ENCODE results near the gene SDK1. TPM values are rescaled to one million over a fixed set of nuclear protein-coding genes. Genes with fewer than 3 reads are reported as not detected.

The SDK1 gene
- total RNA-seq, 4 donors from 2014 or later = 2.5 to 12.9 (median 6.1) TPM

DNA sequence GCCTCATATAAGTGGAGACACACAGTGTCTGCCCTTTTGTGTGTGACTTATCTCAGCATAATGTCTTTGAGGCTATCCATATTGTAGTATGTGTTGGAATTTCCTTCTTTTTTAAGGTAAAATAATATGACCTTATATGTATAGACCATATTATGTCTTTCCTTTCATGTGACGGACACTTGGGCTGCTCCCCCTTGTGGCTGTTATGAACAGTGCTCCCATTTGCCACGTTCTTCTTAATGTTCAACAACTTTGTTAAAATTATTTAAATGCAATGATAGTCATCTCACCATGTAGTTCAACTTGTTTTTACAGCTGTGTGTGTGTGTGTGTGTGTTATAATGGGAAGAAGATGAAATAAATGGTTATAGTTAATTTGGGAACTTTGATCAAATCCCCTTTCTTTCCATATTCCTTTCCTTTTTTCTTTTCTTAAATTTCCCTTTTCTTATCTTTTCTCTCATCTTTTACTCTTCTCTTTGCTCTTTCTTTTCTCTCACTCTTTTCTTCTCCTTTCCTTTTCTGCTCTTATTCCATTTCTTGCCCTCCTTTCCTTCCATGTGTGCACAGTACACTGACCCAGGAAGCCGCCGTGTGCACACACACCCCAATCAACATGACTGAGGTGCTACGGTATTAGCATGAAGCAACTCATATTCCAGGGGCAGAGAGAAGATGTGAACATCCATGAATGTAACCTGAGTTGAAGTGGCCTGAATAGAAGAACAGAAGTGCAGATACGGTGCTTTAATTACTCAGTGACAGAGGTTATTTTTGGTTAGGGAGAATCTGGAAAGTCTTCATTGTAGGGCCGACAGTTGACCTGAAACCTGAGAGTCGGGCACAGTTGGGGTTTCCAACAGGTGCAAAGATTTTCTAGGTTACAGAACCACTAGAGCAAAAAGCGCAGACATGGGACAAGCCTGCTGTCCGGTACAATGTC is 596.6 kb downstream of the SDK1 start:
- Histone ChIP-seq H3K9me3 (no peaks in the 10 kb centered on the region), H3K4me3 (no peak overlapping the region), H3K36me3 (no peaks in the 10 kb centered on the region), H3K27me3 (no peaks in the 10 kb centered on the region), H3K27ac (no peak overlapping the region), H3K4me1 (peaks cover 8% of the 10 kb centered on the region)
- no peak for DNase-seq (ENCODE audit: low spot score in 2 of 2)
- 83% methylated on average over 10 of the region's 10 CpGs for WGBS
- TF ChIP-seq POLR2A (IDR thresholded peaks at IDR 0.05) = no peak
- peak; percentile 67 to 73 for TF ChIP-seq CTCF (IDR thresholded peaks at IDR 0.05)
- no peak for TF ChIP-seq EP300 (IDR thresholded peaks at IDR 0.05)
- TF ChIP-seq POLR2AphosphoS5 (IDR thresholded peaks at IDR 0.05) = no peak

GRCh38 chr7:3899559-3899991 is 598.5 kb downstream of the SDK1 start:
- TF ChIP-seq EP300 (IDR thresholded peaks at IDR 0.05) (no peak), POLR2AphosphoS5 (IDR thresholded peaks at IDR 0.05) (no peak), CTCF (IDR thresholded peaks at IDR 0.05) (no peak), POLR2A (IDR thresholded peaks at IDR 0.05) (no peak)
- WGBS = 85% methylated on average over 9 of the region's 9 CpGs
- Histone ChIP-seq H3K4me1 (peaks cover 5% of the 10 kb centered on the region), H3K27me3 (no peaks in the 10 kb centered on the region), H3K27ac (no peak overlapping the region), H3K4me3 (no peak overlapping the region), H3K9me3 (no peaks in the 10 kb centered on the region), H3K36me3 (no peaks in the 10 kb centered on the region)
- DNase-seq (ENCODE audit: low spot score in 2 of 2) = no peak

DNA sequence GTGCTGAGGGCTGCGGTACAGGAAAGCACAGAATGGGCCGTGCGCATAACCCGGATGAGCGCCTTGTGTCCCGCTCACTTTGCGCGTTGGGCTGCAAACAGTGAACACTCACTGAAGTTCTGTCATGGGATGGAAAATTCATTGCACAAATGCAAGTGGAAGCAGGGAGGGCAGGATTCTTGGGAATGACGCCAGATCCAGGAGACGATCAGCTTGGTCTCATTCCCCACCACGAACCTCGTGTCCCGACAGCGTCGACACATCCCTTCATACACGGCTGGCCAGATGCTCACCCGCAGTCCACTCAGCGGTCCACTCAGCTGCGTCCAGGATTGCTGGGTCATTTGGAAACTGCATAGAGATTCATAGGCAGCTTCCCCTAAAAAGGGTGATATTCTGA is 607.1 kb downstream of the SDK1 start:
- Histone ChIP-seq H3K4me3 (no peak overlapping the region), H3K27me3 (peaks cover 6% of the 10 kb centered on the region), H3K36me3 (no peaks in the 10 kb centered on the region), H3K9me3 (no peaks in the 10 kb centered on the region), H3K4me1 (no peaks in the 10 kb centered on the region), H3K27ac (no peak overlapping the region)
- WGBS = 93% methylated on average over 19 of the region's 19 CpGs
- TF ChIP-seq EP300 (IDR thresholded peaks at IDR 0.05) (no peak), POLR2A (IDR thresholded peaks at IDR 0.05) (no peak), POLR2AphosphoS5 (IDR thresholded peaks at IDR 0.05) (no peak), CTCF (IDR thresholded peaks at IDR 0.05) (no peak)
- no peak for DNase-seq (ENCODE audit: low spot score in 2 of 2)

DNA sequence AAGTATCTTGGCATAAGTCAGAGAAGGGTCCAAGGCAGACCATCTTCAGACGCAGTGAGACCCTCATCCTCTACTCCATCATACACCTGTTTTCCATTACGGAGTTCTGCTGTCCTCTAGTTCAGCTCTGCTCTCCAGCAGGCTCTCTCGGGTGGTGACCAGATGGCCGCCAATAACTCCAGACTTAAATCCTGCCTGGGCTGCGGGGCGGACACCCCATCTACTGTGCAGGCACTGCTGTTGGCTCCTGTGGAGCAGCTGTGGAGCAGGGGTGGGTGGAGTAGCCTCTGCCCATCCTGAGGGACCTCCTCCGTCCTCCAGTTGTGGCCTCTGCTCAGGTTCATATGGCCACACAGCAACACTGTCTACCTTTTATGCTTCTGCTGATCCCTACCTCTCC is 608.1 kb downstream of the SDK1 start:
- H3K27ac ChIP-seq = no peak overlapping the region
- no peaks in the 10 kb centered on the region for H3K4me1 ChIP-seq
- TF ChIP-seq CTCF (IDR thresholded peaks at IDR 0.05) = no peak
- TF ChIP-seq POLR2A (IDR thresholded peaks at IDR 0.05) = no peak
- no peak for TF ChIP-seq POLR2AphosphoS5 (IDR thresholded peaks at IDR 0.05)
- no peak for TF ChIP-seq EP300 (IDR thresholded peaks at IDR 0.05)
- no peak overlapping the region for H3K4me3 ChIP-seq
- no peak for DNase-seq (ENCODE audit: low spot score in 2 of 2)
- 72% methylated on average over 7 of the region's 7 CpGs for WGBS
- H3K9me3 ChIP-seq = no peaks in the 10 kb centered on the region
- no peaks in the 10 kb centered on the region for H3K36me3 ChIP-seq
- peaks cover 6% of the 10 kb centered on the region for H3K27me3 ChIP-seq

DNA sequence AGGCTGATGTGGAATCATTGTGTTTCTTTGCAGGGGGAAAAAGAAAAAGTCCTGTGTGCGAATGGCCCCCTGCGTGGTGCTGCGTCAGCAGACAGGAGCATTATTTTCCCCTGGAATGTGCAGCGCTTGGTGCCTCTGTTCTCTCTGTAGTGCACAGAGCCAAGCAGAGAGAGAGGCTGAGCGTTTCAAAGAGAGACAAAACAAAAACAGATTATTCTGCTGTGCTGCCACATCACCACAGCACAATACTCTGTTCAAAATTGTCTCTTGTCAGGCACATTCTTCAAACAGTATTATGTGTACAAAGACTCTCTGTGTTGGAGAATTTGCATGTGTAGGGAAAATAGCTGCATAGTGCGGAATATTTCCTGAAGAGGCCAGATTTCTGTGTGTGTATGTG is 609.0 kb downstream of the SDK1 start:
- H3K36me3 ChIP-seq = no peaks in the 10 kb centered on the region
- no peak overlapping the region for H3K27ac ChIP-seq
- no peaks in the 10 kb centered on the region for H3K4me1 ChIP-seq
- H3K9me3 ChIP-seq = no peaks in the 10 kb centered on the region
- no peak for TF ChIP-seq EP300 (IDR thresholded peaks at IDR 0.05)
- TF ChIP-seq POLR2A (IDR thresholded peaks at IDR 0.05) = no peak
- no peak for TF ChIP-seq CTCF (IDR thresholded peaks at IDR 0.05)
- no peak for TF ChIP-seq POLR2AphosphoS5 (IDR thresholded peaks at IDR 0.05)
- no peak for DNase-seq (ENCODE audit: low spot score in 2 of 2)
- H3K4me3 ChIP-seq = no peak overlapping the region
- peaks cover 6% of the 10 kb centered on the region for H3K27me3 ChIP-seq
- 86% methylated on average over 6 of the region's 6 CpGs for WGBS
